Liver (tissue), 9 donors: ENCODE data around the gene TDO2. TPM values are rescaled to one million over a fixed set of nuclear protein-coding genes. Genes with fewer than 3 reads are reported as not detected.

Source experiments
- DNase-seq: peaks from one replicate; pipeline ENCODE4 v3.0.0-alpha.2; 2017; ENCODE audit warnings: low spot score
- H3K27ac ChIP-seq, 2 donors: one replicate each; pipeline ENCODE4 v1.7.0; 2013; ENCODE audit warnings: inconsistent platforms in 2 of 2, low read length in 2 of 2, control low read depth in 1 of 2, low read depth in 1 of 2, mild to moderate bottlenecking in 1 of 2
- H3K27me3 ChIP-seq, 4 donors: one replicate each; pipeline versions ENCODE4 v1.6.1 to v1.7.0; 2013; ENCODE audit warnings: low read length in 3 of 4, inconsistent platforms in 1 of 4, mild to moderate bottlenecking in 1 of 4, moderate library complexity in 1 of 4; ENCODE audit not compliant: control insufficient read depth in 4 of 4, insufficient read depth in 4 of 4
- H3K36me3 ChIP-seq, 4 donors: one replicate each; pipeline versions ENCODE4 v1.6.1 to v1.7.0; 2013; ENCODE audit warnings: low read length in 3 of 4, mild to moderate bottlenecking in 3 of 4, low read depth in 1 of 4, moderate library complexity in 1 of 4; ENCODE audit not compliant: control insufficient read depth in 4 of 4, insufficient read depth in 3 of 4
- H3K4me1 ChIP-seq, 4 donors: one replicate each; pipeline versions ENCODE4 v1.6.1 to v1.7.0; 2013; ENCODE audit warnings: low read length in 3 of 4, mild to moderate bottlenecking in 3 of 4, moderate library complexity in 1 of 4; ENCODE audit not compliant: control insufficient read depth in 4 of 4, insufficient read depth in 4 of 4
- H3K4me3 ChIP-seq, 3 donors: one replicate each; pipeline versions ENCODE4 v1.6.1 to v1.7.0; 2013; ENCODE audit warnings: low read length in 3 of 3, control low read depth in 1 of 3, low read depth in 1 of 3, mild to moderate bottlenecking in 1 of 3
- H3K9ac ChIP-seq, 2 donors: one replicate each; pipeline ENCODE4 v1.7.0; 2013; ENCODE audit warnings: low read length in 2 of 2, mild to moderate bottlenecking in 2 of 2, moderate library complexity in 2 of 2, control low read depth in 1 of 2, low read depth in 1 of 2
- H3K9me3 ChIP-seq, 4 donors: one replicate each; pipeline versions ENCODE4 v1.6.1 to v1.7.0; 2013; ENCODE audit warnings: low read length in 3 of 4; ENCODE audit not compliant: control insufficient read depth in 4 of 4
- EGR1 ChIP-seq, 2 donors: IDR thresholded peaks; 2 replicates each; pipeline ENCODE4 v1.6.1; 2016 to 2018; ENCODE audit warnings: antibody characterized with exemption in 2 of 2, low read depth in 2 of 2
- FOXA1 ChIP-seq: IDR thresholded peaks from 2 replicates; pipeline ENCODE4 v1.6.1; 2016; ENCODE audit warnings: antibody characterized with exemption
- FOXA2 ChIP-seq: IDR thresholded peaks from 2 replicates; pipeline ENCODE4 v1.6.1; 2016; ENCODE audit warnings: antibody characterized with exemption
- GABPA ChIP-seq, 2 donors: IDR thresholded peaks in 1 of 2; conservative IDR thresholded peaks in 1 of 2; 2 replicates each; pipeline ENCODE4 v1.6.1; 2016; ENCODE audit warnings: antibody characterized with exemption in 2 of 2, mild to moderate bottlenecking in 1 of 2, moderate library complexity in 1 of 2
- HNF4A ChIP-seq, 2 donors: conservative IDR thresholded peaks; 2 replicates each; pipeline ENCODE4 v1.6.1; 2016; ENCODE audit warnings: antibody characterized with exemption in 2 of 2, mild to moderate bottlenecking in 2 of 2
- HNF4G ChIP-seq: IDR thresholded peaks from 2 replicates; pipeline ENCODE4 v1.6.1; 2016; ENCODE audit warnings: antibody characterized with exemption
- JUND ChIP-seq, 2 donors: IDR thresholded peaks; 2 replicates each; pipeline ENCODE4 v1.6.1; 2016; ENCODE audit warnings: antibody characterized with exemption in 2 of 2
- NR2F2 ChIP-seq: IDR thresholded peaks from 2 replicates; pipeline ENCODE4 v1.6.1; 2016; ENCODE audit warnings: antibody characterized with exemption
- RAD21 ChIP-seq, 2 donors: IDR thresholded peaks; 2 replicates each; pipeline ENCODE4 v1.6.1; 2016; ENCODE audit warnings: antibody characterized with exemption in 2 of 2, mild to moderate bottlenecking in 2 of 2
- REST ChIP-seq: IDR thresholded peaks from 2 replicates; pipeline ENCODE4 v1.6.1; 2016; ENCODE audit warnings: antibody characterized with exemption, mild to moderate bottlenecking
- RXRA ChIP-seq, 2 donors: IDR thresholded peaks; 2 replicates each; pipeline ENCODE4 v1.6.1; 2017 to 2018; ENCODE audit warnings: antibody characterized with exemption in 2 of 2, mild to moderate bottlenecking in 1 of 2
- SP1 ChIP-seq: IDR thresholded peaks from 2 replicates; pipeline ENCODE4 v1.6.1; 2018; ENCODE audit warnings: antibody characterized with exemption, mild to moderate bottlenecking
- TAF1 ChIP-seq: conservative IDR thresholded peaks from 2 replicates; pipeline ENCODE4 v1.6.1; 2016; ENCODE audit warnings: antibody characterized with exemption, mild to moderate bottlenecking
- YY1 ChIP-seq: IDR thresholded peaks from 2 replicates; pipeline ENCODE4 v1.6.1; 2016; ENCODE audit warnings: antibody characterized with exemption, mild to moderate bottlenecking
- WGBS: extraction: QIAGEN DNeasy Blood & Tissue Kit; methylation state at CpG from one replicate; pipeline ENCODE4 v1.1.7; 2013; 5-methylcytosine and 5-hydroxymethylcytosine counted together
- polyA plus RNA-seq, 2 donors: library from polyadenylated mRNA; stranded (reverse) in 1 of 2; unstranded in 1 of 2; fragments of 200-250 nt in 1 of 2; fragments of >200 nt in 1 of 2; fragmentation: Nextera tagmentation in 1 of 2; extraction: Ambion mirVana in 1 of 2; gene quantifications; one replicate each; pipeline versions ENCODE4 v1.2.1 to v1.2.3, GENCODE V29; 2013 to 2015
- total RNA-seq, 2 donors: library from RNA; depleted of rRNA; stranded (reverse); fragments of >200 nt; gene quantifications; one replicate each; pipeline ENCODE4 v1.2.3, GENCODE V29; 2014
- TF ChIP-seq, protein P1 (sequence below): IDR thresholded peaks from 2 replicates; pipeline ENCODE4 v1.6.1; 2016; ENCODE audit warnings: antibody characterized with exemption
- TF ChIP-seq, protein P2 (sequence below): fragments of 150-350 bp; IDR thresholded peaks from 2 replicates; pipeline ENCODE4 v1.5.1; 2017; ENCODE audit warnings: improper control_type of control experiment, low read depth, low read length; ENCODE audit not compliant: missing input control
- TF ChIP-seq, protein P3 (sequence below): IDR thresholded peaks from 2 replicates; pipeline ENCODE4 v1.6.1; 2016; ENCODE audit warnings: antibody characterized with exemption
- TF ChIP-seq, protein P4 (sequence below): IDR thresholded peaks from 2 replicates; pipeline ENCODE4 v1.6.1; 2016; ENCODE audit warnings: antibody characterized with exemption
- donor health status: healthy.
- donor health status: healthy.
- donor health status: healthy.
- donor health status: healthy.
- donor health status: healthy.

TDO2 gene
- total RNA-seq (100 to 1,000 TPM; 163 to 693 TPM), polyA plus RNA-seq (1,000 to 10,000 TPM in 1 of 2 donors, 100 to 1,000 TPM in 1; 372 to 1,057 TPM)

GRCh38 chr4:155903453-155903852 lies at the start of gene TDO2:
TDO2 (plus strand) TSS chr4:155903696; CDS start chr4:155903759, 63 bp downstream.
- Histone ChIP-seq H3K36me3 (peaks cover 0 to 4% (median 0%) of the 10 kb centered on the region in 4 donors), H3K27me3 (no peaks in the 10 kb centered on the region), H3K9me3 (no peaks in the 10 kb centered on the region), H3K9ac (peak within 1 kb of the TSS; percentile 60 to 88), H3K27ac (peak within 1 kb of the TSS; percentile 28 to 71), H3K4me3 (peak within 1 kb of the TSS; percentile 74 to 95 (median 81)), H3K4me1 (peaks cover 0 to 24% (median 12%) of the 10 kb centered on the region in 4 donors)
- peak; percentile 41 for DNase-seq
- WGBS, result 28% methylated on average over 1 of the region's 1 CpG
- no peak for TF ChIP-seq HNF4G
- peak in 1 of 2 donors; percentile 20 for TF ChIP-seq GABPA (IDR thresholded peaks at IDR 0.05 in 1 of 2, conservative IDR thresholded peaks at IDR 0.05 in 1 of 2)
- TF ChIP-seq FOXA2, result peak; percentile 50
- peak; percentile 81 for TF ChIP-seq YY1
- TF ChIP-seq RXRA (IDR thresholded peaks at IDR 0.05), result peak; percentile 89 to 94
- TF ChIP-seq, protein P1, sequence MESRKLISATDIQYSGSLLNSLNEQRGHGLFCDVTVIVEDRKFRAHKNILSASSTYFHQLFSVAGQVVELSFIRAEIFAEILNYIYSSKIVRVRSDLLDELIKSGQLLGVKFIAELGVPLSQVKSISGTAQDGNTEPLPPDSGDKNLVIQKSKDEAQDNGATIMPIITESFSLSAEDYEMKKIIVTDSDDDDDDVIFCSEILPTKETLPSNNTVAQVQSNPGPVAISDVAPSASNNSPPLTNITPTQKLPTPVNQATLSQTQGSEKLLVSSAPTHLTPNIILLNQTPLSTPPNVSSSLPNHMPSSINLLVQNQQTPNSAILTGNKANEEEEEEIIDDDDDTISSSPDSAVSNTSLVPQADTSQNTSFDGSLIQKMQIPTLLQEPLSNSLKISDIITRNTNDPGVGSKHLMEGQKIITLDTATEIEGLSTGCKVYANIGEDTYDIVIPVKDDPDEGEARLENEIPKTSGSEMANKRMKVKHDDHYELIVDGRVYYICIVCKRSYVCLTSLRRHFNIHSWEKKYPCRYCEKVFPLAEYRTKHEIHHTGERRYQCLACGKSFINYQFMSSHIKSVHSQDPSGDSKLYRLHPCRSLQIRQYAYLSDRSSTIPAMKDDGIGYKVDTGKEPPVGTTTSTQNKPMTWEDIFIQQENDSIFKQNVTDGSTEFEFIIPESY, result peak; percentile 49
- no peak for TF ChIP-seq NR2F2
- TF ChIP-seq, protein P2, sequence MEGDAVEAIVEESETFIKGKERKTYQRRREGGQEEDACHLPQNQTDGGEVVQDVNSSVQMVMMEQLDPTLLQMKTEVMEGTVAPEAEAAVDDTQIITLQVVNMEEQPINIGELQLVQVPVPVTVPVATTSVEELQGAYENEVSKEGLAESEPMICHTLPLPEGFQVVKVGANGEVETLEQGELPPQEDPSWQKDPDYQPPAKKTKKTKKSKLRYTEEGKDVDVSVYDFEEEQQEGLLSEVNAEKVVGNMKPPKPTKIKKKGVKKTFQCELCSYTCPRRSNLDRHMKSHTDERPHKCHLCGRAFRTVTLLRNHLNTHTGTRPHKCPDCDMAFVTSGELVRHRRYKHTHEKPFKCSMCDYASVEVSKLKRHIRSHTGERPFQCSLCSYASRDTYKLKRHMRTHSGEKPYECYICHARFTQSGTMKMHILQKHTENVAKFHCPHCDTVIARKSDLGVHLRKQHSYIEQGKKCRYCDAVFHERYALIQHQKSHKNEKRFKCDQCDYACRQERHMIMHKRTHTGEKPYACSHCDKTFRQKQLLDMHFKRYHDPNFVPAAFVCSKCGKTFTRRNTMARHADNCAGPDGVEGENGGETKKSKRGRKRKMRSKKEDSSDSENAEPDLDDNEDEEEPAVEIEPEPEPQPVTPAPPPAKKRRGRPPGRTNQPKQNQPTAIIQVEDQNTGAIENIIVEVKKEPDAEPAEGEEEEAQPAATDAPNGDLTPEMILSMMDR, result no peak
- peak; percentile 99 for TF ChIP-seq TAF1
- TF ChIP-seq JUND (IDR thresholded peaks at IDR 0.05), result peak; percentile 61 to 64
- peak in 1 of 2 donors; percentile 37 for TF ChIP-seq EGR1 (IDR thresholded peaks at IDR 0.05; ENCODE audit: low read depth in 2 of 2)
- TF ChIP-seq REST, result peak; percentile 95
- TF ChIP-seq FOXA1, result peak; percentile 64
- peak; percentile 94 for TF ChIP-seq SP1
- TF ChIP-seq, protein P3, sequence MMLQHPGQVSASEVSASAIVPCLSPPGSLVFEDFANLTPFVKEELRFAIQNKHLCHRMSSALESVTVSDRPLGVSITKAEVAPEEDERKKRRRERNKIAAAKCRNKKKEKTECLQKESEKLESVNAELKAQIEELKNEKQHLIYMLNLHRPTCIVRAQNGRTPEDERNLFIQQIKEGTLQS, result peak; percentile 65
- TF ChIP-seq RAD21 (IDR thresholded peaks at IDR 0.05), result peak; percentile 48 to 52
- TF ChIP-seq, protein P4, sequence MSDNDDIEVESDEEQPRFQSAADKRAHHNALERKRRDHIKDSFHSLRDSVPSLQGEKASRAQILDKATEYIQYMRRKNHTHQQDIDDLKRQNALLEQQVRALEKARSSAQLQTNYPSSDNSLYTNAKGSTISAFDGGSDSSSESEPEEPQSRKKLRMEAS, result peak; percentile 14
- peak; percentile 72 to 78 for TF ChIP-seq HNF4A (conservative IDR thresholded peaks at IDR 0.05)
